GM13976 (cell line): Measurements from ENCODE around the gene CHCHD4.
"Not testable (repeated sequence)": the region's sequence is repeated elsewhere in the genome, so short reads cannot be mapped to it uniquely, and the experiment has no call there.

ENCODE experiments used
- DNase-seq: peaks from one replicate; pipeline ENCODE4 v3.0.0; 2012; ENCODE audit warnings: low spot score
- CTCF ChIP-seq: IDR thresholded peaks from 2 replicates; pipeline ENCODE4 v1.5.1; 2012; ENCODE audit warnings: borderline replicate concordance, mild to moderate bottlenecking; ENCODE audit not compliant: insufficient read depth; ENCODE audit errors: extremely low read depth, missing control alignments, control extremely low read depth
- in situ Hi-C: fragments of 300-500 bp; cut with MboI; formaldehyde crosslinking; loops from one replicate; pipeline ENCODE4 v1.12.0; 2022; ENCODE audit warnings: low sequenced_read_pairs, mixed read lengths, inconsistent platforms; ENCODE audit not compliant: unreplicated experiment

Gene CHCHD4

GRCh38 chr3:14123308-14124222 lies 1.1 kb downstream of the CHCHD4 start:
- no peak for DNase-seq
- in situ Hi-C loops: no loop called here
- no peak for TF ChIP-seq CTCF

- TF ChIP-seq CTCF: no peak
- in situ Hi-C loops: no loop called here
Measured at GRCh38 chr3:14122301-14122700, 2.4 kb downstream of the CHCHD4 start.

GRCh38 chr3:14121859-14122258 lies 2.8 kb downstream of the CHCHD4 start:
- in situ Hi-C loops: no loop called here
- DNase-seq: no peak
- TF ChIP-seq CTCF: no peak

More at GRCh38 chr3:14122301-14122700, 2.4 kb downstream of the CHCHD4 start:
- DNase-seq: no peak

- in situ Hi-C loops, DNase-seq: not testable (repeated sequence)
Measured at GRCh38 chr3:14120921-14121448, 3.7 kb downstream of the CHCHD4 start.

GRCh38 chr3:14120111-14120920 lies 4.4 kb downstream of the CHCHD4 start:
- in situ Hi-C loops: no loop called here

GRCh38 chr3:14119651-14120050 lies 5.0 kb downstream of the CHCHD4 start:
- no peak for DNase-seq
- in situ Hi-C loops: no loop called here
- no peak for TF ChIP-seq CTCF

More at GRCh38 chr3:14120111-14120920, 4.4 kb downstream of the CHCHD4 start:
- DNase-seq: no peak
- TF ChIP-seq CTCF: no peak
